WTC11 (cell line): ENCODE measurements around the gene ARHGAP30. TPM values are rescaled to one million over a fixed set of nuclear protein-coding genes. Genes with fewer than 3 reads are reported as not detected.

Source experiments
- ATAC-seq: fragments of 200-7000 bp; cut with Tn5 transposase; 2 replicates; pipeline ENCODE4 v1.10.0; 2021; ENCODE audit warnings: mild to moderate bottlenecking, moderate library complexity
- CTCF ChIA-PET: fragments of 300-600 bp; sonication (Branson Sonifier 250); formaldehyde crosslinking; loops from one replicate; lab custom pipeline; 2021; ENCODE audit warnings: antibody characterized with exemption; lab: Charles Lee
- POLR2A ChIA-PET: fragments of 350-600 bp; sonication (Branson Sonifier 250); formaldehyde crosslinking; loops from one replicate; lab custom pipeline; 2021; ENCODE audit warnings: antibody characterized with exemption; lab: Charles Lee
- DNase-seq: peaks from one replicate; pipeline ENCODE4 v3.0.0; 2021; ENCODE audit warnings: low spot score
- H3K27ac Mint-ChIP-seq: 2 replicates; pipeline ENCODE4 v1.8.0; 2021; ENCODE audit warnings: mixed read lengths
- H3K27me3 Mint-ChIP-seq: 2 replicates; pipeline ENCODE4 v1.8.0; 2021; ENCODE audit warnings: low read depth, mild to moderate bottlenecking, moderate library complexity, mixed read lengths
- H3K36me3 Mint-ChIP-seq: 2 replicates; pipeline ENCODE4 v1.8.0; 2021; ENCODE audit warnings: mixed read lengths
- H3K4me1 Mint-ChIP-seq: 2 replicates; pipeline ENCODE4 v1.8.0; 2022; ENCODE audit warnings: mixed read lengths
- H3K4me3 Mint-ChIP-seq: 2 replicates; pipeline ENCODE4 v1.8.0; 2021; ENCODE audit warnings: mild to moderate bottlenecking, moderate library complexity, mixed read lengths
- H3K9me3 Mint-ChIP-seq: 2 replicates; pipeline ENCODE4 v1.8.0; 2021; ENCODE audit warnings: mixed read lengths
- AR ChIP-seq: fragments of 250-450 bp; sonication (Bioruptor Pico); IDR thresholded peaks from 2 replicates; pipeline ENCODE4 v1.9.0; 2021; ENCODE audit warnings: mild to moderate bottlenecking
- CREB1 ChIP-seq: sonication (generic); formaldehyde crosslinking; IDR thresholded peaks from 2 replicates; pipeline ENCODE4 v1.8.0; 2023; ENCODE audit warnings: mild to moderate bottlenecking, missing genetic modification reagents
- E2F1 ChIP-seq: sonication (generic); formaldehyde crosslinking; IDR thresholded peaks from 2 replicates; pipeline ENCODE4 v1.8.0; 2022; ENCODE audit warnings: mild to moderate bottlenecking, missing genetic modification reagents
- ELF4 ChIP-seq: sonication (generic); formaldehyde crosslinking; IDR thresholded peaks from 2 replicates; pipeline ENCODE4 v1.8.1; 2022; ENCODE audit warnings: low read depth, mild to moderate bottlenecking, moderate library complexity, missing genetic modification reagents
- ETV6 ChIP-seq: sonication (generic); formaldehyde crosslinking; IDR thresholded peaks from 2 replicates; pipeline ENCODE4 v1.8.1; 2022; ENCODE audit warnings: mild to moderate bottlenecking, missing genetic modification reagents
- HMGXB4 ChIP-seq: sonication (generic); formaldehyde crosslinking; IDR thresholded peaks from 2 replicates; pipeline ENCODE4 v1.8.1; 2023; ENCODE audit warnings: mild to moderate bottlenecking, moderate library complexity, missing genetic modification reagents
- MXD4 ChIP-seq: fragments of 250-450 bp; sonication (Bioruptor Pico); IDR thresholded peaks from 2 replicates; pipeline ENCODE4 v1.8.0; 2021; ENCODE audit warnings: mild to moderate bottlenecking, moderate library complexity, borderline replicate concordance
- NR2C2 ChIP-seq: sonication (generic); formaldehyde crosslinking; IDR thresholded peaks from 2 replicates; pipeline ENCODE4 v1.8.0; 2022; ENCODE audit warnings: mild to moderate bottlenecking, missing genetic modification reagents
- NR3C1 ChIP-seq: sonication (generic); formaldehyde crosslinking; conservative IDR thresholded peaks from 2 replicates; pipeline ENCODE4 v1.8.1; 2023; ENCODE audit warnings: low read depth, mild to moderate bottlenecking, missing genetic modification reagents
- PRDM15 ChIP-seq: sonication (generic); formaldehyde crosslinking; IDR thresholded peaks from 2 replicates; pipeline ENCODE4 v1.8.0; 2022; ENCODE audit warnings: missing genetic modification reagents
- SMAD3 ChIP-seq: sonication (generic); formaldehyde crosslinking; IDR thresholded peaks from 2 replicates; pipeline ENCODE4 v1.8.0; 2022; ENCODE audit warnings: missing genetic modification reagents, mild to moderate bottlenecking, borderline replicate concordance
- STAT6 ChIP-seq: sonication (generic); formaldehyde crosslinking; conservative IDR thresholded peaks from 2 replicates; pipeline ENCODE4 v1.8.1; 2023; ENCODE audit warnings: mild to moderate bottlenecking, low read depth, missing genetic modification reagents, moderate library complexity
- USF2 ChIP-seq: sonication (generic); formaldehyde crosslinking; IDR thresholded peaks from 2 replicates; pipeline ENCODE4 v1.8.1; 2023; ENCODE audit warnings: mild to moderate bottlenecking, missing genetic modification reagents, moderate library complexity
- ZNF425 ChIP-seq: fragments of 250-450 bp; sonication (Bioruptor Pico); conservative IDR thresholded peaks from 2 replicates; pipeline ENCODE4 v1.9.0; 2021; ENCODE audit warnings: mild to moderate bottlenecking
- total RNA-seq: library from RNA; stranded (reverse); gene quantifications from 3 replicates; pipeline ENCODE4 v1.2.3, GENCODE V29; 2021

ARHGAP30 gene
- total RNA-seq, 1 experiment from 2014 or later, result 0.52 TPM

- TF ChIP-seq E2F1, result no peak
- TF ChIP-seq MXD4 (CRISPR knock-in tag), result no peak
- TF ChIP-seq CREB1 (CRISPR knock-in tag), result no peak
- no peak for TF ChIP-seq ZNF425 (CRISPR knock-in tag)
- TF ChIP-seq STAT6 (CRISPR knock-in tag), result no peak
- no peak for TF ChIP-seq SMAD3 (CRISPR knock-in tag)
- TF ChIP-seq USF2 (CRISPR knock-in tag), result no peak
- TF ChIP-seq, all 79 proteins: peak for 0
Observed at GRCh38 chr1:161111117-161111516, 41.4 kb upstream of the ARHGAP30 start (continued).

- H3K9me3 Mint-ChIP-seq, result no peaks in the 10 kb centered on the region
- H3K27me3 Mint-ChIP-seq, result no peaks in the 10 kb centered on the region
- ChIA-PET CTCF (interaction anchor here (0.5 kb wide), 1 partner anchor 116 kb away, joined by 3 read pairs; no protein-coding TSS in a partner anchor), POLR2A (no interaction called here)
- no peak for TF ChIP-seq ETV6
- DNase-seq (no peak), ATAC-seq (no peak)
- H3K36me3 Mint-ChIP-seq, result peaks cover 7% of the 10 kb centered on the region
- no peak overlapping the region for H3K4me3 Mint-ChIP-seq
- 0 out of 2 replicates have a peak overlapping the region, but pooled peaks have one; percentile 31 for H3K27ac Mint-ChIP-seq
- H3K4me1 Mint-ChIP-seq, result peaks cover 3% of the 10 kb centered on the region; the same call in 1 of the 2 replicates
Observed at GRCh38 chr1:161106431-161106830, 36.7 kb upstream of the ARHGAP30 start.

- peaks cover 15% of the 10 kb centered on the region for H3K36me3 Mint-ChIP-seq
- CTCF ChIA-PET, result interaction anchor here (1.1 to 8.2 kb wide), 3 partner anchors 30 to 103 kb away, joined by 4 to 109 read pairs (median 7); partner anchors contain the start of gene ARHGAP30
- no peak overlapping the region for H3K4me3 Mint-ChIP-seq
- no peak overlapping the region for H3K27ac Mint-ChIP-seq
- H3K9me3 Mint-ChIP-seq, result no peaks in the 10 kb centered on the region
- no peaks in the 10 kb centered on the region for H3K27me3 Mint-ChIP-seq
- H3K4me1 Mint-ChIP-seq, result peaks cover 9% of the 10 kb centered on the region
- POLR2A ChIA-PET, result no interaction called here
- no peak for ATAC-seq
- no peak for DNase-seq
- TF ChIP-seq NR2C2 (CRISPR knock-in tag), result no peak
- no peak for TF ChIP-seq ELF4 (CRISPR knock-in tag)
- TF ChIP-seq NR3C1, result no peak
- TF ChIP-seq HMGXB4 (CRISPR knock-in tag), result no peak
- TF ChIP-seq E2F1, result no peak
- TF ChIP-seq PRDM15, result no peak
- no peak for TF ChIP-seq AR (CRISPR knock-in tag)
- no peak for TF ChIP-seq SMAD3 (CRISPR knock-in tag)
Observed at GRCh38 chr1:161100556-161100955, 30.9 kb upstream of the ARHGAP30 start.
